A673 (cell line): ENCODE measurements around the gene YWHAH. TPM values are rescaled to one million over a fixed set of nuclear protein-coding genes. Genes with fewer than 3 reads are reported as not detected.

ENCODE experiments used
- BruUV-seq: library from RNA; stranded (reverse); fragments of 400-500 nt; replicated peaks from 2 replicates; lab custom pipeline; 2021; lab: Mats Ljungman, UMichigan
- CTCF ChIA-PET: fragments of 300-600 bp; sonication (Branson Sonifier 250); formaldehyde crosslinking; loops from one replicate; lab custom pipeline; 2022; ENCODE audit warnings: antibody characterized with exemption; lab: Charles Lee
- POLR2A ChIA-PET: fragments of 300-600 bp; sonication (Branson Sonifier 250); formaldehyde crosslinking; loops from one replicate; lab custom pipeline; 2022; ENCODE audit warnings: antibody characterized with exemption; ENCODE audit not compliant: low non-redundant PET; lab: Charles Lee
- DNase-seq: peaks from one replicate; pipeline ENCODE4 v3.0.0-alpha.2; 2015; ENCODE audit warnings: low spot score
- H3K27ac ChIP-seq: fragments of 200-600 bp; sonication (generic); 2 replicates; pipeline ENCODE4 v1.5.1; 2016; ENCODE audit warnings: mixed run types, low read depth, mild to moderate bottlenecking, mixed read lengths, antibody characterized with exemption, low read length; ENCODE audit not compliant: poor library complexity, severe bottlenecking
- H3K27me3 ChIP-seq: fragments of 200-600 bp; sonication (generic); replicated peaks from 2 replicates; pipeline ENCODE4 v1.6.1; 2017; ENCODE audit warnings: mixed run types, low read depth, mild to moderate bottlenecking, mixed read lengths, antibody characterized with exemption, low read length; ENCODE audit not compliant: insufficient read depth, poor library complexity
- H3K36me3 ChIP-seq: fragments of 200-600 bp; sonication (generic); 2 replicates; pipeline ENCODE4 v1.6.1; 2016; ENCODE audit warnings: mixed run types, mild to moderate bottlenecking, mixed read lengths, antibody characterized with exemption, low read length; ENCODE audit not compliant: insufficient read depth, poor library complexity, severe bottlenecking
- H3K4me1 ChIP-seq: fragments of 200-600 bp; sonication (generic); 2 replicates; pipeline ENCODE4 v1.6.1; 2017; ENCODE audit warnings: mixed run types, mild to moderate bottlenecking, mixed read lengths, antibody characterized with exemption, low read length; ENCODE audit not compliant: insufficient read depth, poor library complexity, severe bottlenecking
- H3K4me3 ChIP-seq: fragments of 200-600 bp; sonication (generic); 2 replicates; pipeline ENCODE4 v1.5.1; 2016; ENCODE audit warnings: low read depth, mixed run types, mild to moderate bottlenecking, mixed read lengths, low read length; ENCODE audit not compliant: poor library complexity, severe bottlenecking
- H3K9me3 ChIP-seq: fragments of 200-600 bp; sonication (generic); 2 replicates; pipeline ENCODE4 v1.6.1; 2016; ENCODE audit warnings: mixed run types, low read depth, mild to moderate bottlenecking, mixed read lengths, antibody characterized with exemption, low read length; ENCODE audit not compliant: poor library complexity, severe bottlenecking
- CTCF ChIP-seq: fragments of 300-800, 200-600 bp; sonication (generic); conservative IDR thresholded peaks from 2 replicates; pipeline ENCODE4 v1.5.1; 2017; ENCODE audit warnings: low read depth, mild to moderate bottlenecking, antibody characterized with exemption, low read length, moderate library complexity, mixed read lengths
- EZH2 ChIP-seq: fragments of 200-600 bp; sonication (generic); IDR thresholded peaks from 2 replicates; pipeline ENCODE4 v1.6.1; 2017; ENCODE audit warnings: borderline replicate concordance, low read depth, mild to moderate bottlenecking, mixed read lengths, antibody characterized with exemption, low read length; ENCODE audit not compliant: poor library complexity, severe bottlenecking
- intact Hi-C: fragments of 100-400 bp; cut with micrococcal nuclease; formaldehyde crosslinking; loops from one replicate; pipeline ENCODE4 v1.10.0; 2022; ENCODE audit not compliant: unreplicated experiment
- total RNA-seq: library from RNA; stranded (reverse); gene quantifications from 2 replicates; pipeline ENCODE4 v1.2.3, GENCODE V29; 2021

The YWHAH gene
- total RNA-seq, 1 experiment from 2014 or later: 177 TPM

- CTCF ChIA-PET: no interaction called here
- Histone ChIP-seq H3K36me3 (no peaks in the 10 kb centered on the region), H3K27ac (no peak overlapping the region), H3K9me3 (no peaks in the 10 kb centered on the region), H3K4me1 (no peaks in the 10 kb centered on the region), H3K4me3 (no peak overlapping the region), H3K27me3 (no peaks in the 10 kb centered on the region)
- intact Hi-C loops: no loop called here
- POLR2A ChIA-PET: no interaction called here
- no TSS peak for BruUV-seq
- no peak for DNase-seq
- no peak for TF ChIP-seq EZH2
- no peak for TF ChIP-seq CTCF
These were observed 61.1 kb downstream of the YWHAH start for GRCh38 chr22:32005453-32005852.

Other genes with a start within 250 kb of the YWHAH start
- 61.0 and 65.4 TPM in 2 replicates for gene PRR14L, start 194.4 kb upstream of the YWHAH start, total RNA-seq
- gene DEPDC5, start 190.5 kb upstream of the YWHAH start, total RNA-seq: 39.3 and 41.1 TPM in 2 replicates
- not detected in 2 replicates for gene SLC5A1, start 98.7 kb downstream of the YWHAH start, total RNA-seq
- gene C22orf42, start 214.8 kb downstream of the YWHAH start, total RNA-seq: not detected in 2 replicates